Mesendoderm (in vitro differentiated cells): ENCODE data around the gene PLXNA1.

ENCODE experiments used
- DNase-seq: peaks from one replicate; pipeline ENCODE4 v3.0.0; 2013
- H2AK5ac ChIP-seq: 2 replicates; pipeline ENCODE4 v1.6.1; 2013; ENCODE audit warnings: low read length, inconsistent platforms
- H2BK120ac ChIP-seq: 2 replicates; pipeline ENCODE4 v1.6.1; 2013; ENCODE audit warnings: low read depth, mild to moderate bottlenecking, low read length, moderate library complexity, mixed read lengths
- H2BK15ac ChIP-seq: replicated peaks from 2 replicates; pipeline ENCODE4 v1.6.1; 2013; ENCODE audit warnings: low read depth, mild to moderate bottlenecking, moderate library complexity
- H2BK5ac ChIP-seq: 2 replicates; pipeline ENCODE4 v1.6.1; 2013; ENCODE audit warnings: low read length, inconsistent platforms
- H3K18ac ChIP-seq: 2 replicates; pipeline ENCODE4 v1.6.1; 2013; ENCODE audit warnings: mild to moderate bottlenecking, low read length, mixed read lengths
- H3K23ac ChIP-seq: one replicate; pipeline ENCODE4 v1.6.1; 2013; ENCODE audit warnings: low read length
- H3K27ac ChIP-seq: 2 replicates; pipeline ENCODE4 v1.5.1; 2013; ENCODE audit warnings: low read depth, mild to moderate bottlenecking, inconsistent platforms, low read length, moderate library complexity
- H3K27me3 ChIP-seq: 2 replicates; pipeline ENCODE4 v1.6.1; 2013; ENCODE audit warnings: low read length, control low read depth, mild to moderate bottlenecking, inconsistent platforms; ENCODE audit not compliant: insufficient read depth, poor library complexity
- H3K36me3 ChIP-seq: 2 replicates; pipeline ENCODE4 v1.6.1; 2013; ENCODE audit warnings: low read length, inconsistent platforms; ENCODE audit not compliant: control insufficient read depth, insufficient read depth
- H3K4ac ChIP-seq: one replicate; pipeline ENCODE4 v1.6.1; 2013; ENCODE audit warnings: low read depth, mild to moderate bottlenecking, low read length, moderate library complexity
- H3K4me1 ChIP-seq: 2 replicates; pipeline ENCODE4 v1.6.1; 2013; ENCODE audit warnings: low read depth, low read length, inconsistent platforms; ENCODE audit not compliant: control insufficient read depth
- H3K4me2 ChIP-seq: 2 replicates; pipeline ENCODE4 v1.6.1; 2013; ENCODE audit warnings: low read length
- H3K4me3 ChIP-seq: 2 replicates; pipeline ENCODE4 v1.5.1; 2013; ENCODE audit warnings: mild to moderate bottlenecking, low read length
- H3K56ac ChIP-seq: one replicate; pipeline ENCODE4 v1.6.1; 2013; ENCODE audit warnings: low read length
- H3K79me1 ChIP-seq: 2 replicates; pipeline ENCODE4 v1.6.1; 2013; ENCODE audit warnings: low read length, inconsistent platforms
- H3K79me2 ChIP-seq: 2 replicates; pipeline ENCODE4 v1.6.1; 2013; ENCODE audit warnings: mild to moderate bottlenecking, low read length; ENCODE audit not compliant: control insufficient read depth, insufficient read depth
- H3K9ac ChIP-seq: 2 replicates; pipeline ENCODE4 v1.6.1; 2013; ENCODE audit warnings: low read length, inconsistent platforms
- H4K5ac ChIP-seq: one replicate; pipeline ENCODE4 v1.6.1; 2013; ENCODE audit warnings: low read length
- H4K8ac ChIP-seq: one replicate; pipeline ENCODE4 v1.6.1; 2013; ENCODE audit warnings: low read depth, mild to moderate bottlenecking, control low read depth, low read length, moderate library complexity
- WGBS: extraction: QIAGEN DNeasy Blood & Tissue Kit; methylation state at CpG from one replicate; pipeline ENCODE4 v1.1.7; 2013; ENCODE audit warnings: low lambda C conversion rate, missing lambda C conversion rate; ENCODE audit not compliant: insufficient coverage; ENCODE audit errors: extremely low coverage; 5-methylcytosine and 5-hydroxymethylcytosine counted together

Gene PLXNA1

DNA sequence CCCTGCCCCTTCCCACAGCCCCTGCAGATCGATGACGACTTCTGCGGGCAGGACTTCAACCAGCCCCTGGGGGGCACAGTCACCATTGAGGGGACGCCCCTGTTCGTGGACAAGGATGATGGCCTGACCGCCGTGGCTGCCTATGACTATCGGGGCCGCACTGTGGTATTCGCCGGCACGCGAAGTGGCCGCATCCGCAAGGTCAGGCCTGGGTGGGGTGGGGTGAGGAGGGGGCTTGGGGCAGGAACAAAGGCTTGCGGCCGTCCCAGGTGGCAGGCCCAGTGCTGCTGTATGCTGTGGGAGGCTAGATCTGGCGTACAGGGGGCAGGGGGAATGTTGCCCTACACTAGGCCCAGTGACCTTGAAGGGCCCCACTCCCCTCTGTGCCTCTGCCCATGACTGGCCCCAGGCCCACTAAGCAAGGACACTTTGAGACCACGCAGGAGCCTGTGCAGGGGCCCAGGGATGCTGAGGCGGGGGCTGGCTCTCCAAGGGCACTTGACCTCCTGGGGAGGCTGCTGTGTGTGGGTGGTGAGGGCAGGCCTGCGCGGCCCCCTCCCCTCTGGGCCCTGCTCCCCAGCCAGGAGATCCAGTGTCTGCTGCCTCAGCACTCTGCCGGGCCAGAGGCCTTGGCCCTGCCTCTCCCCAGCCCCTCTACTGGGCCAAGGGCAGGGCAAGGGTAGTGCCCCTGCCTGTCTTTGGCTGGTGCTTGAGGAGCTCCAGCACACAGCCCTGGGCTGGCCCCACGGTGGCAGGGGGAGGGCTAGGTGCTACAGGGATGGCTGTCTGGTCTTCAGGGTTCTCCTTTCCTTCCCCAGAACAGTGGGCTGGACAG, 8.7 kb downstream of the PLXNA1 start:
- H3K79me2 ChIP-seq = peaks cover 36% of the 10 kb centered on the region
- no peak overlapping the region for H4K8ac ChIP-seq
- no CpG with 5 or more reads among the region's 24 CpGs for WGBS
- no peak overlapping the region for H3K56ac ChIP-seq
- no peak overlapping the region for H3K4me3 ChIP-seq
- no peak overlapping the region for H2BK15ac ChIP-seq
- no peak overlapping the region for H3K23ac ChIP-seq
- H3K27ac ChIP-seq = no peak overlapping the region
- no peaks in the 10 kb centered on the region for H3K27me3 ChIP-seq
- no peak overlapping the region for H2AK5ac ChIP-seq
- H3K9ac ChIP-seq = no peak overlapping the region
- H3K4ac ChIP-seq = no peak overlapping the region
- H2BK5ac ChIP-seq = no peak overlapping the region
- DNase-seq = no peak
- H3K36me3 ChIP-seq = peaks cover 8% of the 10 kb centered on the region
- no peak overlapping the region for H3K18ac ChIP-seq
- H2BK120ac ChIP-seq = no peak overlapping the region
- no peak overlapping the region for H4K5ac ChIP-seq
- peaks cover 41% of the 10 kb centered on the region for H3K79me1 ChIP-seq
- no peak overlapping the region for H3K4me2 ChIP-seq
- H3K4me1 ChIP-seq = no peaks in the 10 kb centered on the region

DNA sequence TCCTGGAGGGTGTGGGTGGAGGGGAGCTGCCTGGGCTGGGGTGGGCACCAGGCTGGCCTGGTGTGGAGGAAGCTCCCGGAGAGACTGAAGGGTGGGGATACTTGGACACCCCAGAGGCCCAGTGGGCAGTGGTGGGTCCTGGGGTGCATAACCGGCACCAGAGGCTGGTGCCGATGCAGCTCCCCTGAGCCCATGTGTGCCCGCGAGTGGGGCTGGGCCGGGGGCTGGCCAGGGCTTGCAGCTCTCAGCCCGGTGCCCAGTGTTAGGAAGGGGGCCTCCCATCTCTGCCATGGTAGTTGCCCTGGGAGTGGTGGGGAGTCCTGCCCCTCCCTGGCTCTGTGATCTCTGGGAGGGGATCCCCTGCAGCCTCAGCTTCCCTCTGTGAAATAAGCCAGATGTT, 9.3 kb downstream of the PLXNA1 start:
- Histone ChIP-seq H3K79me1 (peaks cover 41% of the 10 kb centered on the region), H2BK120ac (no peak overlapping the region), H3K4ac (no peak overlapping the region), H3K36me3 (peaks cover 8% of the 10 kb centered on the region), H3K4me1 (no peaks in the 10 kb centered on the region), H2BK15ac (no peak overlapping the region), H2BK5ac (no peak overlapping the region), H3K56ac (no peak overlapping the region), H3K18ac (no peak overlapping the region), H3K79me2 (peaks cover 32% of the 10 kb centered on the region), H3K9ac (no peak overlapping the region), H2AK5ac (no peak overlapping the region), H3K4me3 (no peak overlapping the region), H3K27me3 (no peaks in the 10 kb centered on the region), H3K23ac (no peak overlapping the region), H3K4me2 (no peak overlapping the region), H4K5ac (no peak overlapping the region), H3K27ac (no peak overlapping the region), H4K8ac (no peak overlapping the region)
- no CpG with 5 or more reads among the region's 7 CpGs for WGBS
- DNase-seq = no peak

DNA sequence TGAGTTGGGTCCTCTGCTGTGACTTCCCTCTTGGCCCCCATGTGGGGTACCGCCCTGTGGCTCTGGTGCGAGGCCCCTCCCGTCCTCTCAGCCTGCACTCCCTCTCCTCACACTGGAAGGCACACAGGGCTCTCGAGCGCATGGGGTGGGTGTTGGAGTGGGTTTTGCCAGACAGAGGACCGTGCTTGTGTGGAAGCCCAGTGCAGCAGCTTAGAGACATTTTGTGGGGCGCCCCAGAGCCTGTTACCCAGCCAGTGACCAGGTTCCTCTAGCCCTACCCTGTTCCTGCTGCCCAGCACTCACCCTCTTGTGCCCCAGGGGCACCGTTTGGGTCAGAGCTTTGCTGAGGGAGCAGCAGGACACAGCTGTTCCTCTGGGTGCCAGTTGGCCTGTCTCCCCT, 9.9 kb downstream of the PLXNA1 start:
- no peak overlapping the region for H4K5ac ChIP-seq
- H3K4me1 ChIP-seq = no peaks in the 10 kb centered on the region
- no peak overlapping the region for H3K18ac ChIP-seq
- H3K4me2 ChIP-seq = no peak overlapping the region
- no peak overlapping the region for H3K4me3 ChIP-seq
- H2BK120ac ChIP-seq = no peak overlapping the region
- peaks cover 8% of the 10 kb centered on the region for H3K36me3 ChIP-seq
- no peaks in the 10 kb centered on the region for H3K27me3 ChIP-seq
- no CpG with 5 or more reads among the region's 8 CpGs for WGBS
- H2AK5ac ChIP-seq = no peak overlapping the region
- H2BK5ac ChIP-seq = no peak overlapping the region
- peaks cover 41% of the 10 kb centered on the region for H3K79me1 ChIP-seq
- no peak overlapping the region for H3K56ac ChIP-seq
- H3K4ac ChIP-seq = no peak overlapping the region
- no peak for DNase-seq
- no peak overlapping the region for H2BK15ac ChIP-seq
- no peak overlapping the region for H4K8ac ChIP-seq
- no peak overlapping the region for H3K9ac ChIP-seq
- no peak overlapping the region for H3K23ac ChIP-seq
- H3K79me2 ChIP-seq = peaks cover 30% of the 10 kb centered on the region
- H3K27ac ChIP-seq = no peak overlapping the region

DNA sequence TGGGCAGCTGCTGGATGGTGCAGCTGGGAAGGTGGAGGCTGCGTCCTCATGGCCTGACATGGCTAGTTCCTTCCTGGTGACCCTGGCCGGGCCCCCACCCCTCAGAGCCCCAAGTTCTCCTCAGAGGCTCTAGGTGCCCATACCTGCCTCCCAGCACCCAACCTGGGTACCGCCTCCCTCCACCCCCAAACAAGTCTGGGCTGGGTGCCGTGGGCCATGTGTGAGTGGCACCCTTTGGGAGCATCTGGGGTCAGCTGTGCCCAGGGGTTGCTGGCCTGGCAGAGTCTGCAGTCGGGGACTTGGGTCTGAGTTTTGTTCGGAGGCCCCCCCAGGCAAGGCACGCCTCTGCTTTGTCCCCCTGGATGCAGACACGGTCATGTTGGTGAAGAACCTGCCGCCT, 10.5 kb downstream of the PLXNA1 start:
- no peak for DNase-seq
- Histone ChIP-seq H2BK15ac (no peak overlapping the region), H3K27me3 (no peaks in the 10 kb centered on the region), H3K9ac (no peak overlapping the region), H3K18ac (no peak overlapping the region), H3K27ac (no peak overlapping the region), H3K4me3 (no peak overlapping the region), H3K56ac (no peak overlapping the region), H3K36me3 (peaks cover 8% of the 10 kb centered on the region), H3K4me2 (no peak overlapping the region), H3K23ac (no peak overlapping the region), H3K79me1 (peaks cover 40% of the 10 kb centered on the region), H4K8ac (no peak overlapping the region), H3K4ac (no peak overlapping the region), H2BK5ac (no peak overlapping the region), H3K4me1 (no peaks in the 10 kb centered on the region), H2AK5ac (no peak overlapping the region), H3K79me2 (peaks cover 27% of the 10 kb centered on the region), H2BK120ac (no peak overlapping the region), H4K5ac (no peak overlapping the region)
- WGBS = no CpG with 5 or more reads among the region's 9 CpGs

DNA sequence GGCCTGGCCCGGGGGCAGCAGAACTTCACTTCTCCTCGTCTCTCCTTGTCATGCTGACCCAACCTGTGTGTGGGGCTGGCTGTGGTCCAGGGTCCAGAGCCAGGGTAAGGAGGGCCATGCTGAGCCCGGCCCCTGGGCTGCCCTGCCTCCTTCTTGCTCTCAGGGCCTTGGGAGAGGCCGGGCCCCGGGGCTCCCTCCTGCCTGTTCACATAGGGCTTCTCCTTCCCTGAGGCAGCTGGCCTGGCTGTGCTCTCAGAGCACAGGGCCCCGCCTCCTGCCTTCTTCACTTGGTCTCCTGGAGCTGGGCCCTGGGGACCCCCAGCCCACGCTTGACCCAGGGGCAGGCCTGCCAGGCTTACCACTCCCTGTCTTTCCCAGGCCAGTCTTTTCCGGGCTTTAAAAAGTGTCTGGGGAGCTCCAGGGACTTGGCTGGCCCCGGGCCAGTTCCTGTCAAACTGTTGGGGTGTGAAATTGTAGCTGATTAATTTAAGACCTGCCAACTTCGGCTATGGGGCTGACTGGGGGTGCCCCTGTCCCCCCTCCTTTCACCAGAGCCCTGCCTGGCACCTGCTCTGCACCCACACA, 11.8 kb downstream of the PLXNA1 start:
- no peak overlapping the region for H3K27ac ChIP-seq
- no peak for DNase-seq
- no peak overlapping the region for H2BK15ac ChIP-seq
- no peaks in the 10 kb centered on the region for H3K36me3 ChIP-seq
- H4K8ac ChIP-seq = no peak overlapping the region
- H2BK120ac ChIP-seq = no peak overlapping the region
- no peak overlapping the region for H3K4me3 ChIP-seq
- H3K4me1 ChIP-seq = no peaks in the 10 kb centered on the region
- H3K18ac ChIP-seq = no peak overlapping the region
- peaks cover 32% of the 10 kb centered on the region for H3K79me1 ChIP-seq
- peaks cover 22% of the 10 kb centered on the region for H3K79me2 ChIP-seq
- WGBS = no CpG with 5 or more reads among the region's 10 CpGs
- H3K4ac ChIP-seq = no peak overlapping the region
- no peaks in the 10 kb centered on the region for H3K27me3 ChIP-seq
- H3K9ac ChIP-seq = no peak overlapping the region
- no peak overlapping the region for H3K56ac ChIP-seq
- H2BK5ac ChIP-seq = no peak overlapping the region
- no peak overlapping the region for H2AK5ac ChIP-seq
- no peak overlapping the region for H4K5ac ChIP-seq
- H3K4me2 ChIP-seq = no peak overlapping the region
- no peak overlapping the region for H3K23ac ChIP-seq
